Dermis blood vessel endothelial cell (primary cell): ENCODE results near the gene RBMY1D. TPM values are rescaled to one million over a fixed set of nuclear protein-coding genes. Genes with fewer than 3 reads are reported as not detected.
"Not testable (repeated sequence)": the region's sequence is repeated elsewhere in the genome, so short reads cannot be mapped to it uniquely, and the experiment has no call there.

ENCODE experiments used
- DNase-seq: peaks from one replicate; pipeline ENCODE4 v3.0.0; 2010
- total RNA-seq: library from RNA; depleted of rRNA; stranded (reverse); fragments of >200 nt; gene quantifications from 2 replicates; pipeline ENCODE4 v1.2.3, GENCODE V29; 2014

Gene RBMY1D
- not detected in 2 replicates for total RNA-seq

GRCh38 chrY:21894426-21894825 is at the start of gene RBMY1D:
Gene RBMY1D, minus strand, starts transcription at chrY:21894526. Its CDS starts 2,013 bp downstream, at chrY:21892513.
- DNase-seq, result not testable (repeated sequence)

- DNase-seq, result not testable (repeated sequence)
Measured at GRCh38 chrY:21917932-21918331, 23.6 kb upstream of the RBMY1D start, which contains the start of gene RBMY1E. Gene RBMY1E, minus strand, starts transcription at chrY:21918032. Its CDS starts 1,978 bp downstream, at chrY:21916054.

GRCh38 chrY:21869407-21870076 is 24.8 kb downstream of the RBMY1D start:
- DNase-seq, result not testable (repeated sequence)

- no peak for DNase-seq
Measured at GRCh38 chrY:21845481-21845880, 48.8 kb downstream of the RBMY1D start.

- DNase-seq, result no peak
Measured at GRCh38 chrY:21842090-21842489, 52.2 kb downstream of the RBMY1D start.

GRCh38 chrY:21839489-21839888 is 54.8 kb downstream of the RBMY1D start:
- DNase-seq, result no peak

- DNase-seq, result no peak
Measured at GRCh38 chrY:21836343-21836742, 58.0 kb downstream of the RBMY1D start.

GRCh38 chrY:21835052-21835451 is 59.3 kb downstream of the RBMY1D start:
- no peak for DNase-seq

Other genes with a start within 250 kb of the RBMY1D start
- not detected in 2 replicates for gene RBMY1E, start 23.5 kb upstream of the RBMY1D start, total RNA-seq